Panc1 (cell line): ENCODE results near the gene ZNF407. TPM values are rescaled to one million over a fixed set of nuclear protein-coding genes. Genes with fewer than 3 reads are reported as not detected.

Experiments
- ATAC-seq: fragments of 200-7000 bp; cut with Tn5 transposase; 2 replicates; pipeline ENCODE4 v1.9.1; 2020; ENCODE audit warnings: mild to moderate bottlenecking, moderate library complexity
- BruUV-seq: library from RNA; stranded (reverse); fragments of 400-500 nt; replicated peaks from 2 replicates; lab custom pipeline; 2021; lab: Mats Ljungman, UMichigan
- CTCF ChIA-PET: fragments of 300-600 bp; sonication (Branson Sonifier 250); formaldehyde crosslinking; loops from one replicate; lab custom pipeline; 2022; ENCODE audit warnings: antibody characterized with exemption; lab: Charles Lee
- POLR2A ChIA-PET: fragments of 300-600 bp; sonication (Branson Sonifier 250); formaldehyde crosslinking; loops from one replicate; lab custom pipeline; 2022; ENCODE audit warnings: antibody characterized with exemption; lab: Charles Lee
- DNase-seq: peaks from one replicate; pipeline ENCODE4 v3.0.0-alpha.2; 2010; ENCODE audit warnings: low read depth, low spot score
- H3K27ac ChIP-seq: 2 replicates; pipeline ENCODE4 v1.5.1; 2011; ENCODE audit warnings: mild to moderate bottlenecking, low read length, inconsistent platforms
- H3K27me3 ChIP-seq: fragments of 200-500 bp; sonication (Bioruptor generic); 2 replicates; pipeline ENCODE4 v1.6.0; 2014; ENCODE audit warnings: low read length, inconsistent platforms; ENCODE audit not compliant: control insufficient read depth, insufficient read depth
- H3K36me3 ChIP-seq: fragments of 200-500 bp; sonication (Bioruptor generic); 2 replicates; pipeline ENCODE4 v1.5.1; 2014; ENCODE audit warnings: inconsistent platforms, mild to moderate bottlenecking, low read length, moderate library complexity; ENCODE audit not compliant: control insufficient read depth, insufficient read depth
- H3K4me1 ChIP-seq: 2 replicates; pipeline ENCODE4 v1.5.1; 2011; ENCODE audit warnings: inconsistent platforms, mild to moderate bottlenecking, low read length, moderate library complexity; ENCODE audit not compliant: control insufficient read depth, insufficient read depth
- H3K4me3 ChIP-seq, 2 experiments: 2 replicates each; pipeline ENCODE4 v1.5.1; 2011 to 2012; ENCODE audit warnings: low read depth in 2 of 2, low read length in 2 of 2, mild to moderate bottlenecking in 2 of 2, inconsistent platforms in 1 of 2, moderate library complexity in 1 of 2
- H3K9me3 ChIP-seq: fragments of 200-500 bp; sonication (Bioruptor generic); 2 replicates; pipeline ENCODE4 v1.5.1; 2014; ENCODE audit warnings: low read depth, mild to moderate bottlenecking, inconsistent platforms, low read length, moderate library complexity; ENCODE audit not compliant: control insufficient read depth, insufficient read depth
- POLR2AphosphoS5 ChIP-seq: IDR thresholded peaks from 2 replicates; pipeline ENCODE4 v1.6.1; 2012; ENCODE audit warnings: mild to moderate bottlenecking, low read depth, low read length, moderate library complexity
- SIN3A ChIP-seq: IDR thresholded peaks from 2 replicates; pipeline ENCODE4 v1.6.1; 2012; ENCODE audit warnings: low read depth, mild to moderate bottlenecking, low read length, moderate library complexity, borderline replicate concordance; ENCODE audit not compliant: insufficient read depth
- TCF7L2 ChIP-seq: IDR thresholded peaks from 2 replicates; pipeline ENCODE4 v1.6.1; 2011; ENCODE audit warnings: mild to moderate bottlenecking, low read depth, low read length, inconsistent platforms
- in situ Hi-C: cut with HindIII; loops from 2 replicates; pipeline ENCODE4 v1.10.0; 2016; ENCODE audit warnings: low sequenced_read_pairs, low pct_unique_long_range_greater_than_20kb
- intact Hi-C: fragments of 100-400 bp; cut with micrococcal nuclease; formaldehyde crosslinking; loops from one replicate; pipeline ENCODE4 v1.10.0; 2022; ENCODE audit not compliant: unreplicated experiment
- total RNA-seq: library from RNA; stranded (reverse); gene quantifications from one replicate; pipeline ENCODE4 v1.2.1, GENCODE V29; 2021; ENCODE audit not compliant: unreplicated experiment
- TF ChIP-seq, protein P1 (sequence below), 2 experiments: IDR thresholded peaks; 2 replicates each; pipeline ENCODE4 v1.6.1; 2011 to 2012; ENCODE audit warnings: low read depth in 2 of 2, control low read depth in 1 of 2, low read length in 1 of 2, mild to moderate bottlenecking in 1 of 2, moderate library complexity in 1 of 2; ENCODE audit not compliant: insufficient read depth in 1 of 2
- TF ChIP-seq, protein P2 (sequence below): fragments of 450-650 bp; IDR thresholded peaks from 2 replicates; pipeline ENCODE4 v1.5.1; 2017; ENCODE audit warnings: mild to moderate bottlenecking

Gene ZNF407
- total RNA-seq, 1 experiment from 2014 or later = 16.8 TPM

DNA sequence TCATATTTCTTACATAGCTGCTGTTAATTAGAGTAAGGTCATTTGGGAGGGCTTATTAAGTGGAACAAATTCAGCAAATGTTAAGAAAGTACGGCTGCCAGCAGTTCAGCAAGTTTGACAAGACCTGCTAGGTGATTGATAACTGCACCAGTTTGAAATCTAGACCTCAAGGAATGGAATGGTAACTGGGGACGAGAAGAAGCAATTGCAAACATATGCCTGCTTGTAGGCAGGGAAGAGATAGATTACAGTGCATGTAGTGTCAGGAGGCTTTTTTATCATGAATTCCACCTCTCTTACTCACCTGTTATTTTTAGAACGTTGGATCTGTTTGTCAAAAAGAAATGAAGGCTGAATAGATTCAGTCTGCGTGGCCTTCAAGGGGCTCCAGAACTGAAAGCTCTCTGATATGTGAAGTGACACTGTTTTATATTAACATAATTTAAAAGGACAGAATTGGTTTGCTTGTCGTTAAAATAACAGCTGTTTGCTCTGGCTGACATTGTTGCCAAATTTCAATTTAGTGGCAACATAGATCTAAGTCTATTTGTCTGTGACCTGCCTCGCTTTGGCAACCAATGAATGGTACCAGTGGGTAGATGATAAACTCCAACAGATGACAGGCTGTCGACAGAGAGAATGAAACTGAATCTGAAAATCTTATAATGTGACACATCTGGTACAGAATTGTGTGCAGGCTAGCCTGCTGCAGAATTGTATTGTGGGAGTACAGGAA lies 199.3 kb downstream of the ZNF407 start:
- in situ Hi-C loops = no loop called here
- no peaks in the 10 kb centered on the region for H3K36me3 ChIP-seq
- H3K4me1 ChIP-seq = peaks cover 11% of the 10 kb centered on the region
- BruUV-seq = no TSS peak
- peak; percentile 36 for DNase-seq
- peak; percentile 80 for ATAC-seq
- H3K9me3 ChIP-seq = no peaks in the 10 kb centered on the region
- CTCF ChIA-PET = no interaction called here
- no peak overlapping the region for H3K27ac ChIP-seq
- H3K4me3 ChIP-seq = no peak overlapping the region
- POLR2A ChIA-PET = no interaction called here
- intact Hi-C loops = no loop called here
- TF ChIP-seq SIN3A (no peak), TCF7L2 (no peak), POLR2AphosphoS5 (no peak)
- TF ChIP-seq, protein P1, sequence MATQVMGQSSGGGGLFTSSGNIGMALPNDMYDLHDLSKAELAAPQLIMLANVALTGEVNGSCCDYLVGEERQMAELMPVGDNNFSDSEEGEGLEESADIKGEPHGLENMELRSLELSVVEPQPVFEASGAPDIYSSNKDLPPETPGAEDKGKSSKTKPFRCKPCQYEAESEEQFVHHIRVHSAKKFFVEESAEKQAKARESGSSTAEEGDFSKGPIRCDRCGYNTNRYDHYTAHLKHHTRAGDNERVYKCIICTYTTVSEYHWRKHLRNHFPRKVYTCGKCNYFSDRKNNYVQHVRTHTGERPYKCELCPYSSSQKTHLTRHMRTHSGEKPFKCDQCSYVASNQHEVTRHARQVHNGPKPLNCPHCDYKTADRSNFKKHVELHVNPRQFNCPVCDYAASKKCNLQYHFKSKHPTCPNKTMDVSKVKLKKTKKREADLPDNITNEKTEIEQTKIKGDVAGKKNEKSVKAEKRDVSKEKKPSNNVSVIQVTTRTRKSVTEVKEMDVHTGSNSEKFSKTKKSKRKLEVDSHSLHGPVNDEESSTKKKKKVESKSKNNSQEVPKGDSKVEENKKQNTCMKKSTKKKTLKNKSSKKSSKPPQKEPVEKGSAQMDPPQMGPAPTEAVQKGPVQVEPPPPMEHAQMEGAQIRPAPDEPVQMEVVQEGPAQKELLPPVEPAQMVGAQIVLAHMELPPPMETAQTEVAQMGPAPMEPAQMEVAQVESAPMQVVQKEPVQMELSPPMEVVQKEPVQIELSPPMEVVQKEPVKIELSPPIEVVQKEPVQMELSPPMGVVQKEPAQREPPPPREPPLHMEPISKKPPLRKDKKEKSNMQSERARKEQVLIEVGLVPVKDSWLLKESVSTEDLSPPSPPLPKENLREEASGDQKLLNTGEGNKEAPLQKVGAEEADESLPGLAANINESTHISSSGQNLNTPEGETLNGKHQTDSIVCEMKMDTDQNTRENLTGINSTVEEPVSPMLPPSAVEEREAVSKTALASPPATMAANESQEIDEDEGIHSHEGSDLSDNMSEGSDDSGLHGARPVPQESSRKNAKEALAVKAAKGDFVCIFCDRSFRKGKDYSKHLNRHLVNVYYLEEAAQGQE (IDR thresholded peaks at IDR 0.05; ENCODE audit: insufficient read depth in 1 of 2, low read depth in 2 of 2, low read length in 1 of 2) = no peak
- TF ChIP-seq, protein P2, sequence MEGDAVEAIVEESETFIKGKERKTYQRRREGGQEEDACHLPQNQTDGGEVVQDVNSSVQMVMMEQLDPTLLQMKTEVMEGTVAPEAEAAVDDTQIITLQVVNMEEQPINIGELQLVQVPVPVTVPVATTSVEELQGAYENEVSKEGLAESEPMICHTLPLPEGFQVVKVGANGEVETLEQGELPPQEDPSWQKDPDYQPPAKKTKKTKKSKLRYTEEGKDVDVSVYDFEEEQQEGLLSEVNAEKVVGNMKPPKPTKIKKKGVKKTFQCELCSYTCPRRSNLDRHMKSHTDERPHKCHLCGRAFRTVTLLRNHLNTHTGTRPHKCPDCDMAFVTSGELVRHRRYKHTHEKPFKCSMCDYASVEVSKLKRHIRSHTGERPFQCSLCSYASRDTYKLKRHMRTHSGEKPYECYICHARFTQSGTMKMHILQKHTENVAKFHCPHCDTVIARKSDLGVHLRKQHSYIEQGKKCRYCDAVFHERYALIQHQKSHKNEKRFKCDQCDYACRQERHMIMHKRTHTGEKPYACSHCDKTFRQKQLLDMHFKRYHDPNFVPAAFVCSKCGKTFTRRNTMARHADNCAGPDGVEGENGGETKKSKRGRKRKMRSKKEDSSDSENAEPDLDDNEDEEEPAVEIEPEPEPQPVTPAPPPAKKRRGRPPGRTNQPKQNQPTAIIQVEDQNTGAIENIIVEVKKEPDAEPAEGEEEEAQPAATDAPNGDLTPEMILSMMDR = no peak
- no peaks in the 10 kb centered on the region for H3K27me3 ChIP-seq

DNA sequence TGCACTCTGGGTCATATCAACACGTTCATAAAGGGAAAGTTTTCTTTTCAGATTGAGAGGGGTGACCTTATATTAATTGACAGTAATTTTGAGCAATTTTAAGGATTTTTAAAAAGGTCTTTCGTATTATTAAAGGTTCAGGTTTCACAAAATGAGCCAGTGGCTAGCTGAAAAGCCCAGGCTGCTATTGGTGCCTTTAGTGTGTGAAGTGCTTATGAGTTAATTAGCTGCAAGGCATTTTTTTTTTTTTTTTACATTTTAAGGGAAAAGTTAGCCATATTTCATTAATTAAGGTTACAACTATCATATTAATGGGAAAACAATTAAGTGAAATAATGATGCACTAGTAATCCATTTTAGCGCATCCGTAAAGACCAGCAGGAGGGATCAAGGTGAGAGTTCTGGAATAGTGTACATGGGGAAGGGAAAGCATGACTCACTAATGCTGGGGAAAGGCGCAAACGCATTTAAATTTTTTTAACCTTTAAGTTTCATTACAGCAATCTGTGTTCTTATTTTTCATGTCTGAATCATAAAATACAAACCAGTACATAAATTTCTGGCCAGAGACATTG lies 200.0 kb downstream of the ZNF407 start:
- in situ Hi-C loops (no loop called here), intact Hi-C loops (no loop called here)
- no peak overlapping the region for H3K4me3 ChIP-seq
- H3K9me3 ChIP-seq = no peaks in the 10 kb centered on the region
- ChIA-PET POLR2A (no interaction called here), CTCF (no interaction called here)
- ATAC-seq (no peak), DNase-seq (no peak)
- BruUV-seq = no TSS peak
- no peak for TF ChIP-seq SIN3A
- no peak for TF ChIP-seq TCF7L2
- TF ChIP-seq, protein P2 = no peak
- TF ChIP-seq, protein P1 (IDR thresholded peaks at IDR 0.05; ENCODE audit: insufficient read depth in 1 of 2, low read depth in 2 of 2, low read length in 1 of 2) = no peak
- TF ChIP-seq POLR2AphosphoS5 = no peak
- no peaks in the 10 kb centered on the region for H3K27me3 ChIP-seq
- peaks cover 11% of the 10 kb centered on the region for H3K4me1 ChIP-seq
- H3K36me3 ChIP-seq = no peaks in the 10 kb centered on the region
- H3K27ac ChIP-seq = no peak overlapping the region
